NCI-H526 treated with DMSO at 0.1 percent for 48 hours (cell line): Measurements from ENCODE around the gene HSD17B10.
"Not testable (repeated sequence)": the region's sequence is repeated elsewhere in the genome, so short reads cannot be mapped to it uniquely, and the experiment has no call there.

Experiments
- DNase-seq: peaks from one replicate; lab custom pipeline; 2025; lab: John Stamatoyannopoulos, UW

HSD17B10 gene

GRCh38 chrX:53433651-53434639 is at the start of gene HSD17B10:
TSS of gene HSD17B10 (minus strand) at chrX:53434370. CDS start at chrX:53434345, 25 bp downstream.
- DNase-seq = peak; percentile 79

- no peak for DNase-seq
Observed at GRCh38 chrX:53483416-53483815, 49.2 kb upstream of the HSD17B10 start.

- peak; percentile 31 for DNase-seq
Observed at GRCh38 chrX:53481816-53482465, 47.8 kb upstream of the HSD17B10 start.

GRCh38 chrX:53481093-53481492 is 46.9 kb upstream of the HSD17B10 start:
- no peak for DNase-seq

GRCh38 chrX:53479301-53479700 is 45.1 kb upstream of the HSD17B10 start:
- no peak for DNase-seq

- no peak for DNase-seq
Observed at GRCh38 chrX:53476371-53476770, 42.2 kb upstream of the HSD17B10 start.

- DNase-seq = no peak
Observed at GRCh38 chrX:53474707-53475106, 40.5 kb upstream of the HSD17B10 start.

- DNase-seq = no peak
Observed at GRCh38 chrX:53471346-53471745, 37.2 kb upstream of the HSD17B10 start.

GRCh38 chrX:53468659-53469058 is 34.5 kb upstream of the HSD17B10 start:
- DNase-seq = not testable (repeated sequence)

- DNase-seq = no peak
Observed at GRCh38 chrX:53458082-53458481, 23.9 kb upstream of the HSD17B10 start.

GRCh38 chrX:53456254-53456653 is 22.1 kb upstream of the HSD17B10 start:
- no peak for DNase-seq

- no peak for DNase-seq
Observed at GRCh38 chrX:53452812-53453211, 18.6 kb upstream of the HSD17B10 start.

- no peak for DNase-seq
Observed at GRCh38 chrX:53449632-53450031, 15.5 kb upstream of the HSD17B10 start.

GRCh38 chrX:53447441-53447840 is 13.3 kb upstream of the HSD17B10 start:
- no peak for DNase-seq

- DNase-seq = peak; percentile 5
Observed at GRCh38 chrX:53445977-53446376, 11.8 kb upstream of the HSD17B10 start.

GRCh38 chrX:53442322-53442631 is 8.1 kb upstream of the HSD17B10 start:
- no peak for DNase-seq

- DNase-seq = peak; percentile 41
Observed at GRCh38 chrX:53441531-53442321, 7.6 kb upstream of the HSD17B10 start.

GRCh38 chrX:53440621-53441517 is 6.7 kb upstream of the HSD17B10 start:
- DNase-seq = no peak

- no peak for DNase-seq
Observed at GRCh38 chrX:53440101-53440500, 5.9 kb upstream of the HSD17B10 start.

GRCh38 chrX:53438832-53439230 is 4.7 kb upstream of the HSD17B10 start:
- DNase-seq = no peak

GRCh38 chrX:53438174-53438831 is 4.1 kb upstream of the HSD17B10 start:
- no peak for DNase-seq
